ENCODE results near the gene NOL8.

Gene NOL8

DNA sequence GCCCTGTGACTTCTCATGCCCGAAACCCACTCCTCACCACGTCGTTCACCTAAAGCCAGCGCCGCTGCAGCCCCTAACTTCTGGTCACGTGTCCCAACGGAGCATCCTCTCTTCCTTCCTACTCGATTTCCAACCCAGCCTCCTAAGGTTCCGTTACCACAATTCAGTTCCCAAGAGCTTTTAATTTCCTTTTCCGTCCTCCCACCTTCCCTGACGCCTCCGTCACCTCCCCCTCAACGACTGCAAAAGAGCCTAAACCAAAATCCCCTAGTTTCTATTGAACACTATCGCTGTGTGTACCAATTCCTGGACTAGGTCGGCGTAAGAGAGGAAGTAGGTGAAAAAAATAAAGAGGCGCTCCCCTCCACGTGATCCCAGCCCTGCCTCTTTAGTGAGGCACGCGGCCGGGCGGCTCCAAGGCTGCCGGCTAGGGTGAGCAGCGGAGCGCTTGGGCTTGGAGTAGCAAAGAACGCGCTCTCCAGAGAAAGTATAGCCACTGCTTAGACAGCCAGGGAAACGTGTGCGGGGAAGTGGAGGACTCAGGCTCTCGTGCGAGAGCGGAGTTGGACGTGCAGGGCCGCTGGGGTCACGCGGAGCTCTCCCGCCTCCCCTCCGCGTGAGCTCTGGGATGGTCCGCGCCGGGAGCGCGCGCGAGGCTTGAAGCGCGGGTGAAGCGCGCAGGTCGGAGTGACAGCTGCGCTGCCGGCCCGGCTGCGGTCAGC is at the start of gene NOL8, which contains the start of gene CENPP:
TSS of gene NOL8 (minus strand) at position 82 of the 722 bp plus-strand sequence. CDS start 1,189 bp downstream, outside the sequence.
TSS of gene CENPP (plus strand) at position 685 of the 722 bp plus-strand sequence.
- in situ Hi-C loops (cut with MboI; ENCODE audit: low sequenced_read_pairs) = no loop called here

DNA sequence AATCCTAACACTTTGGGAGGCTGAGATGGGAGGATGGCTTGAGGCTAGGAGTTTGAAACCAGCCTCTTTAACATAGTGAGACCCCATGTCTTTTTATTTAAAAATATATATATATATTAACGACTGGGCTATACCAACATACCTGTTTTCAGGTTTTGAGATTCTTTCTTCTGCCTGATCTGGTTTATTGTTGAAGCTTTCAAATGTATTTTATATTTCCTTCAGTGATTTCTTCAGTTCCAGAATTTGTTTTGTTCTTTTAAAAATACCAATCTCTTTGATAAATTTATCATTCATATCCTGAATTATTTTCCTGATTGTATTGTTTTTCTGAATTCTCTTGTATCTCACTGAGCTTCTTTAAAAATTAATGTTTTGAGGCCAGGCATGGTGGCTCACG is 48.0 kb upstream of the NOL8 start:
- in situ Hi-C loops (cut with MboI; ENCODE audit: low sequenced_read_pairs) = no loop called here

DNA sequence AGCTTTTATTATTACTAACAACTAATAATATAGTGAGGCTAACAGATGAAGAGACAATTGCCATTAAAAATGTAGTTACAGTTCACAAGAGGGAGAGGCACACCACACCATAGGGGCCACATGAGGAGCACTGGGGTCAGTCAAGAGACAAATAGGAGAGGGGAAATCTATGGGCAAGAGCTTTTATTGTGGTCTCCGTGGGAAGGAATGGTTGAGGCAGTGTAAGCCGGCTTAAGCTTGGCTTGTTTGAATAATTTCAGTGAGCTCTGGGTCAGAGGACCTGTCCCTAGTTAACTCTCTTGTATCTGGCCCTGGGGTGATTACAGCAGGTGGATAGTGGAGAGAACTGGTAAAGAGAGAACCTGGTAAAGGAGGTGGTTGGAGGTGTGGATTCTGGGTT is 43.9 kb upstream of the NOL8 start:
- in situ Hi-C loops (cut with MboI; ENCODE audit: low sequenced_read_pairs) = no loop called here

DNA sequence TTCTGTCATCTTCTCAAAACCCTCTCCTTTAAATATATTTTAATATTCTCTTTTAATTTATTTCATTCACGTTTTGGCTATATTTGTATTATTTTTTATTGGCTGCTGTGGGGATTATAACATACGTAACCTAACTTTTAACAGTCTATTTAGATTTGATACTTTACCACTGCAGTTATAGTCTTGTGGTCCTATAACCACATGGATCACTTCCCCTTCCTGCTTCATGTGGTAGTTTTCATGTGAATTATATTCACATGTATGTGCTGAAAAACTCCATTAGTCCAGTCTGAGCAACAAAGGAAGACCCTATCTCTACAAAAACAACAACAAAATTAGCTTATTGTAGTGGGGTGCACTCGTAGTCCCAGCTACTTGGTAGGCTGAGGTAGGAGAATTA is 34.9 kb upstream of the NOL8 start:
- in situ Hi-C loops (cut with MboI; ENCODE audit: low sequenced_read_pairs) = no loop called here

DNA sequence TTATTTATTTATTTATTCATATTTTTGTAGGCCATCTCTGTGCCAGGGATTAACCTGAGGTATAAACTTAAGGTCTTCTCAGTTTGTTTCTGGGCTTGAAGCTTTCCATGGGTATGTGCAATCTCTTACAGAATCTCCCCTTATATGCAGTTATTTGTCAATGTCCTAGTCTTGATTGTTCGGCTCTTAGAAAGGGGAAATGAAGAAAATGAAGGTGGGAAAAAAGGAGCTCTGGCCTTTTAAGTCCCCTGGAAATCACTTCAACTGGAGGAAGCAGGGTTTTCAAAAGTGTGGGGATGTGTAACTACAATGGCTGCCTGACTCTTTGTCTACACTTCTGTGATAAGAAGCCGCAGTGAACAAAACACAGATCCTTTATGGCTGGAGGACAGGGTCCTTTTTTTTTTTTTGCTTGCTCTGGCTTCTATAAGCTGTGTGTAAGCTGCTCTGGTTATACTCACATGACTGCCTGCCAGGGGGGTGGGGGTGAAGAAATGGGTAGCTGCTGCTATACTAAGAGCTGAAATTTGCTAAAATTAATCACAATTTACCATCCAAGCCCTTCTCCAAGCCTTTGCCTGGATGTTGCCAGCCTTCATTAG is 34.3 kb upstream of the NOL8 start:
- in situ Hi-C loops (cut with MboI; ENCODE audit: low sequenced_read_pairs) = no loop called here

DNA sequence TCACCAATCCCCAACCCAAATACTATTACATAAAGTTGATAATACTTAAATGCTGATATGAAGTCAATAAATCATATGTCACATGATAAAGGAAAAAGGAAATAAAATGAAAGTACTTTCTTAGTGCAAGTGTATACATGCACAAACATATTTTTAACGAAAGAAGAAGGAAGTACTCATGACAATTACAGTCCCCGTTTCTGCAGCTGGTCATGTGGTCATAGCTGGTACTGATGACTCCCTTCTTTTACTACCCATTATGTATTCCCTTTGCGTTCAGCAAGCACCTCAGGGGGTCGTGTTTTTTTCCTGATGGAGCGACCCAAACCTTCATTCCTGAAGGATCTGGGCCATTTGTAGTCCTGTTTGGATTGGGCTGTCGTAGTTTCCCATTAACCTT is 27.9 kb upstream of the NOL8 start:
- in situ Hi-C loops (cut with MboI; ENCODE audit: low sequenced_read_pairs) = no loop called here

DNA sequence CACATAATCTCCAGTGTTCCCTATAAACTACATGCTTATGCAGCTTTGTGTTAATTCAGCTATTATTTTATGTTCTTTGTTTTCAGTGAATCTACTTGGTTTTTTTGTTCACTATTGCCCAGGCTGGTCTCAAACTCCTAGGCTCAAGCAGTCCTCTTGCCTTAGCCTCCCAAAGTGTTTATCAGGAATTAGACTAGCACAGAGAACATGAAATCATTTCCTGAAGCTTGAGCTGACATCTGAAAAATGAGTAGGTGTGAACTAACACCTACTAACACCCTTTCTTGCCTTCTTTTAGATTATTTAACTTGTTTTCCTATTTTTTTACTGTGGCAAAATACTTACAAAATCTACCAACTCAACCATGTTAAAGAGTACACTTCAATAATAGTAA is 25.6 kb upstream of the NOL8 start:
- in situ Hi-C loops (cut with MboI; ENCODE audit: low sequenced_read_pairs) = no loop called here

DNA sequence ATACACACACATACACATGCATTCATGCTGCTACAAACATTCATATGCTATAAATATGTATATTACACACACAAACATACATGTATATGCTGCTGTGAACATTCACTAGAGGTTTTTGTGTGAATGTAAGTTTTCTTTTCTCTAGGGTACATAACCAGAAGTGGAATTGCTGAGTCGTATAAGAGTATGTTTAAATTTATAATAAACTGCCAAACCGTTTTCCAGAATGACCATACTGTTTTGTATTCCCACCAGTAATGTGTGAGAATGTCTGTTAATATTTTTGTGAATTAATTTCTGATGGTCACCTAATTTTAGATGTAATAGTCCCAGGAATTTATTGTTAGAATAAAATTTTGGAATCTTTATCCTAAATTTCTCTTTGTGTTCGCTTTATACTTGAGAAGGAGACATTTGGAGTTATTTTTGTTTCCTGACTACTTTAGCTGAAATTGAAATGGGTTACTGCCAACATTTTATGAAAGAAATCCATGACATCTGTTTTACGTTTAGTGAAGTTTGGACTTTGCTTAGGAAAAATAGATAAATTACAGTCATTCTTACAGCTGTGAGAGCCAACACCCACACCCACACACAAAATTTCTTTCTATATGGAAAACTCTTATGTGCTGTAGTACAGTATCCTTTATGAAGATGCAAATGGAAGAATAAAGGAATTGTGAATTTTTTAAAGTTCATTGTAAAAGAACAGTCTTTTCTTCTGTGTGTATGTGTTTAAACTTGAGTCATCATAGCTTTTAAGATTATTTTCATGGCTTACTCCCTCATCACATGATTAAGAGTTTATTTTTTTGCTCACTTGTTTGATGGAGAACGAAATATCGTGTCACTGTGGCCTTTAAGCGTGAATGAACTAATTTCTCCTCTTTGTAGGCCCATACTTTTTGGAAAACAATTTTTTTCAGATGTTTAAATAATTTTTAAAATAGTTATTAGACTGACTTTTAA is 24.9 kb upstream of the NOL8 start:
- in situ Hi-C loops (cut with MboI; ENCODE audit: low sequenced_read_pairs) = no loop called here

DNA sequence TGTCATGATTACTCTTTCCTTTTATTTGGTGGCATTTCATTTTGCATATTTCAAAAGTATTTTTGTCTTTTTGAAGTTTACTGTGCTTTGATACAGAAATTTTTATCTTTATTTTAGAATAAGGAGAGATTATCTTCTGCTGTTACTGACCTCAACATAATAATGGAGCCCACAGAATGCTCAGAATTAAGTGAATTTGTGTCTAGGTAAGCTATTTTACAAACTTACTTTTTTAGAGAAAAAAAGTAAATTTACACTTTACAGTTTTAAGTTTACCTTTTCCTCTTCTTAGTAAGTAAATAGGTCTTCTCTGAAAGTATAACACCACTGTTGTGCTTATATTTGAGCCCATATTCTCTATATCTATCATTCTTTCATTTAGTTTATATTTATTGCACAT is 20.4 kb upstream of the NOL8 start:
- in situ Hi-C loops (cut with MboI; ENCODE audit: low sequenced_read_pairs) = no loop called here

DNA sequence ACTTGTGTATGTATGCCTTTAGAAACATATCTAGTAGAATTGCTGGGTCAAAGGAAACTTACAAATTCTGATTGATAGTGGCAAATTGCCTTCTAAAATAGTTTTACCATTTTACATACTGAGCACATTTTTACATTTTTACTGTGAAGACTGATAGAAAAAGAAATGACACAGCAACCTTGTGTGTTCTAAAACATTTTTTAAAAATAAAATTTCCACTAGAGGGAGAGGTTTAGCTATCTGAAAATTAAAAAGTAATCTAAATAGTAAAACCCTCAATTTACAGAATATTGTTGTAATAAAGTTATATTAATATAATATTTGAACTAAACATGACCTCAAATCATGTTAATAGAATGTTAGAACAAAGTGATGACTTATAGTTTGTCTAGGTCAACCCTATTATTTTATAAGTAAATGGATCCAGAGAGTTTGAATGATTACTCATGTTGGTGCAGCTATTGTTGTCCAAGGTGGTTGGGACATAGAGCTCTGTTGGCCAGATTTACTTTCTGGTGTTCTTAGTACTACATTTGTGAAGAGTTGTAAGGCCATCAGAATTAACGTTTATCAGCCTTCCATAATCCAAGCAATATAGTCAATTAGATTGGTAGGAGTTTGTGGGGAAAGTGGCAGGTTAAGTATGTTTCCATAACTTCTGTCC is 17.8 kb upstream of the NOL8 start:
- in situ Hi-C loops (cut with MboI; ENCODE audit: low sequenced_read_pairs) = no loop called here

DNA sequence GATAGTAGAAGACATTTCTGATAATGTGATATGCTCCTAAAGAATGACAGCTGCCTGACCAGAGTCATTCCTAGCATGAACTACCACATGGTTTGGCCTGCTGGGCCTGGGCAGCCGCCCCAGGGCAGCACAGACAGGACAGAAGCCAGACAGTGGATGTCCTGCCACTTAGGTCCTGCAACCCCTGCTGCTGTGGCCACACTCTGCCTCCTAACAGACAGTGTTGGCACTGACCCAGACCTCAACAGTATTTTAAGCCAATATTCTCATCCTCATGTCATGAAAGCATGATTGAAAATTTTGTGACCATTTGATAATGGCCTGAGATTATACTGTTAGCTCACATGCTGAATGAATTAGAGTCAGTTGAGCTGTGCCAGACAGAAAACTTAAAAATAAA is 16.4 kb upstream of the NOL8 start:
- in situ Hi-C loops (cut with MboI; ENCODE audit: low sequenced_read_pairs) = no loop called here

DNA sequence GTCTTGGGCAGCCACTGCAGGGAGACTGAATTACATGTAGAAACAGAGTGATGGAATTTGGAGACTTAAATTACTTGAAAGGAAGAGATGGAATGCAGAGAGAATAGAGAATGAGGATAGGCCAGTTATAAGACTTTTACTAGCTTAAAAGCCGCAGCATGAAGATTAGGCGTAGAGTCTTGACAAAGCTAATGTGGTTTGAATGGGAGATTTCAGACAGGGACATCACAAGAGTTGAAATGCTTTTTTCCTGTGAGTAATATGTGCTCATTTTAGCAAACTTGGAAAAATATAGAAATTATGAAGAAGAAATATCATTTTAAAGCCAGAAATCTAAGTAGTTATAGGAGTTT is 8.1 kb upstream of the NOL8 start:
- in situ Hi-C loops (cut with MboI; ENCODE audit: low sequenced_read_pairs) = no loop called here

DNA sequence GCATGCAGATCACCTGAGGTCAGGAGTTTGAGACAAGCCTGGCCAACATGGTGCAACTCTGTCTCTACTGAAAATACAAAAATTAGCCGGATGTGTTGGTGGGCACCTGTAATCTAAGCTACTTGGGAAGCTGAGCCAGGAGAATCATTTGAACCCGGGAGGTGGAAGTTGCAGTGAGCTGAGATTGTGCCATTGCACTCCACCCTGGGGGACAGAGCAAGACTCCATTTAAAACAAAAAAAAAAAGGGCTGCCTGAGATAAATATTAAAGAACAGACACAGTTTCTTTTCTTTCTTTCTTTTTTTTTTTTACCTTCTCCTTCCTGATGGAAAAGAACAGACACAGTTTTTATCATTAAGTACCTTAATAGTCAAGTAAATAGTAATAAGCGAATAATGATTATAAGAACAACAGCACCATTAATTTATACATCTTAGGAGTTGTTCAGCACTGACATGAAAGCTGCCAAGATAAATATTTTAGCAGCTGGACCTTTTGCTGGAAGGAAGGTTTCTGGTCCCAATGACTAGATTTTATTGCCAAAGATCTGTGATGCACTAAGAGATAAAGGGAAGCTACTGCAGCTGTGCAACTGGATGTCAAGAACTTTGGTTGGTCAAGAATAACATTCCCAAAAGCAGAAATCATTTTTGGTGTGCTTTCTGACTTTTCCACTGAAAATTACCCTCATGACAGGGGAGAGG is 7.6 kb upstream of the NOL8 start:
- in situ Hi-C loops (cut with MboI; ENCODE audit: low sequenced_read_pairs) = no loop called here

DNA sequence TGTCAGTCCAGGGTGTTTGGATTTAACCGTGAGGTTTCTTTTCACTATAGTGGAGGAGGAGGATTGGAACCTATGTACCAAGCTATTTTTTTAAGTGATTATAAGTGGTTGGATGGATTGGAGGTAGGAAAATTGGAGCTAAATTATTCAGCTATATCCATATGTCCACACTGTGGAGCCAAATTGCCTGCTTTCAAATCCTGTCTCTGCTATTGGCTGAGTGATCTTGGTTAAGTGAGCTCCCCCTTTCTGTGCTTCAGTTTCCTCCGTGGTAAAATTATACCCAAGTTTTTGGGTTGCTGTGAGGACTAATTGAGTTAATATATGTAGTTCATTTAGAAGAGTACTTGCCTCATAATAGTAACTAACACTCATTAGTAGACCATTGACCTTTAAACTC is 3.1 kb upstream of the NOL8 start:
- in situ Hi-C loops (cut with MboI; ENCODE audit: low sequenced_read_pairs) = no loop called here

DNA sequence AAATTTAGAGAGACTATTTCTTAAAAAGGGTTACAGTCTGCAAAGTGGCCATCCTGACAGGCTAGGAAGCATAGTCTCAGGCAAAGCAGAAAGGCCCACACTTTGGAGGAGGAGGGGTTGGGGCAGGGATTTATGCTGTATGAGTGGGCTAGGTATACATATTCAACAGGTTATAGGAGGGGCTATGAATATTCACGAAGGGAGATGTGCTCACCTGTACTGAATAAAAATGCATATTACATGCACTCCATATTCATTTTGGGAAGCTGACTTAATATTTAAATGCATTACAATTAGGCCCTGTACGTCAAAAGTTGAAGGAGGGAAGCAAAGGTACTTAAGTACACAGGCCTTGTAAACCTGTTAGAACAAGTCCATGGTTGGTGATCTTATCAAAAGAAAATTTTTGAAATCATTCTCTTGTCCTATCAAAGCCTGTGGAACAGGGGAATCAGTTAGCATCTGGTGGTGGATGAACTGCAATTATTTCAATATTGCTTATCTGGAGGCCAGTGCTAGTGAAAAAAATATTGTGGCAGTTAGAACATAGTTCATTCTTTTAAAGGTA is 2.2 kb upstream of the NOL8 start:
- in situ Hi-C loops (cut with MboI; ENCODE audit: low sequenced_read_pairs) = no loop called here

DNA sequence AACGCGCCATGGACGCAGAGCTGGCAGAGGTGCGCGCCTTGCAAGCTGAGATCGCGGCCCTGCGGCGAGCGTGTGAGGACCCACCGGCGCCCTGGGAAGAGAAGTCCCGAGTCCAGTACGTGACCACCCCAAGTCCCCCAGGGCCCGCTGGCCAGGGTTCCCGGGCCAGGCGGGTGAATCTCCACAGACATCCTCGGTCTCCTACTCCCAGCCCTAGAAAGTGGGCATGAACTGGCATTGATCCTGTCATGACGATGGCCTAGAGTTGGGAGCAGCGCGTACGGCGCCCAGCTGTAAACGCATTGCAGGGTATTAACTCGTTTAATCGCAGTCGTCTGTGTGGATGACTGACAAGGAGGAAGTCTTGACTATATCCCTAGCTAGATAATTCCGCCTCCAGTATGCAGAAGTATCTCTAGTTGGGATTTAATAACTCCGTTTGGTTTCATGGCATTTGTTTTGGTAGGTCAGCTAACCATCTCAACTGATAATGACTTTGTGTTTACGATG is 896 bp upstream of the NOL8 start:
- in situ Hi-C loops (cut with MboI; ENCODE audit: low sequenced_read_pairs) = no loop called here

DNA sequence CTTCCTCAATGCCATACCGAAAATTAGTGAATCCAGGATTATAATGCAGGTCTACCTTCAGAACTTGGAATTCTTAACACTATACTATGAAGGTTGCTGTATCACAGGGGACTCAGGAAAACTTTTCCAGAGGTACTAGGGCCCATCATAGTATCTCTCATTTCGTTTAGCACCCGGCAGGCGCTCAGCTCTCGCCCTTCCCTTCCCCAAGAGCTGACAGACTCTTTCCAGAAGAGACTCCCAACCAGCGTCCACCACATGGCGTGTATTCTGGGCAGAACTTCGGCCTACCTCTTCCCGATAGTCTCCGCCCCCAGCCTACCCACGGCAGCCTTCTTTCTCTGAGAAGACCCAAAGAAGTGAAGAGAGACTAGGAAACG is 271 bp downstream of the NOL8 start:
- in situ Hi-C loops (cut with MboI; ENCODE audit: low sequenced_read_pairs) = no loop called here

DNA sequence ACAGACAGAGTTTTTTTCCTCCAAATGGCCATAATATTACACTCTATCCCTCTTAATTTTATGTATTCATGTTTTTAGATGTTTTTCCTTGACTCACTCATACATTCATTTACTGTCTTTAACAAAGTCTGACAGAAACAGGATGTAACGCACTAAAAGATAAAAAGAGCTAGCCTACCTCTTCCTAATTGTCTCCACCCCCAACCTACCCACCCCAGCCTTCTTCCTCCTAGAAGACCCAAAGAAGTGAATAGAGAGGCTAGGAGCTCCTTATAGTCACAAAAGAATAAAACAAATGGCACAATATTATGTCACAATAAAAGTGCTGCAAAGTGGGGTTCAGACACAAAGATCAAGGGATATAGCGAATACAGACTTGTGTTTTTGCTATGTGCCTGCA is 719 bp downstream of the NOL8 start:
- in situ Hi-C loops (cut with MboI; ENCODE audit: low sequenced_read_pairs) = no loop called here

DNA sequence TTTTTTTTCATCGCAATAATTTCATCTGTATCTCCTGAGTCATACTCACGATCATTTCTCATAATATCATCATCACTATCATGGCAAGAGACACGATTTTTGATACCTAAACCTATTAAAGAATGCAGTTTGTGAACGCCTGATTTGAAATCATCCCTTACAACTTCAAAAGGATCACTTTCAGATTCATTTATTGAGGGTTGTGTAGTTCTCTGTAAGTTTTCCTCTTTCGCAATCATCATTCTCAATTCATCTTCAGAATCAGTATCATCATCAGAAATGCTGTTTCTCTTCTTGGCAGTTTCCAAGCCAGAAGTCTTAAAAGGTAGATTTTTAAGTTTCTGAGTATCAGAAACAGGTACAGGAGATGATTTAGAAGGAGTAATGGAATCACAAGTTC is 9.7 kb downstream of the NOL8 start:
- in situ Hi-C loops (cut with MboI; ENCODE audit: low sequenced_read_pairs) = no loop called here

DNA sequence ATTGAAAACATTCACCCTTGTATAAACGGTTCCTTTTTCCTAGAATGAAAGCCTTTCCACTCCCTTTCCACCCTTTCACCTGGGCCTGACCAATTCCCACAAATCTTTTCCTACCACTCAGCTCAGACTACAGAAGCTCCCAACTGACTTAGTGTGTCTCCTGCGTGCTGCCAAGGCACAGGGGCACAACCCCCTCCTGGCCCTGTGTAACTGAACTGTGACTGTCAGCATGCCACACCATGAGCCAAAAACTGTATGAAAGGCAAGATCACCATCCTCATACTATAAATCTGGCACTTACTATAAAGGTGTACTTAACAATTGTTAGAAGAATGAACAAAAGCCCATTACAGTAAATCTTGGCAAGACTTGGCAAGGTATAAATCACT is 11.5 kb downstream of the NOL8 start:
- in situ Hi-C loops (cut with MboI; ENCODE audit: low sequenced_read_pairs) = no loop called here
